Neural crest cell (in vitro differentiated cells): ENCODE results near the gene CAMK2D. TPM values are rescaled to one million over a fixed set of nuclear protein-coding genes. Genes with fewer than 3 reads are reported as not detected.
A peak's percentile ranks its signal among the peaks of the same experiment; 100 is the strongest.

ENCODE experiments used
- DNase-seq: peaks from one replicate; pipeline ENCODE4 v3.0.0; 2021; ENCODE audit warnings: low read depth, mixed read lengths, low spot score
- H3K27ac Mint-ChIP-seq: one replicate; pipeline ENCODE4 v1.8.0; 2021; ENCODE audit warnings: mild to moderate bottlenecking, mixed read lengths; ENCODE audit not compliant: unreplicated experiment
- H3K27me3 Mint-ChIP-seq: 2 replicates; pipeline ENCODE4 v1.8.0; 2021; ENCODE audit warnings: low read depth, mild to moderate bottlenecking, mixed read lengths
- H3K36me3 Mint-ChIP-seq: 2 replicates; pipeline ENCODE4 v1.8.0; 2021; ENCODE audit warnings: low read depth, mild to moderate bottlenecking, mixed read lengths
- H3K4me1 Mint-ChIP-seq: 2 replicates; pipeline ENCODE4 v1.8.0; 2021; ENCODE audit warnings: mixed read lengths
- H3K4me3 Mint-ChIP-seq: one replicate; pipeline ENCODE4 v1.8.0; 2021; ENCODE audit warnings: mild to moderate bottlenecking, mixed read lengths
- H3K9me3 Mint-ChIP-seq: 2 replicates; pipeline ENCODE4 v1.8.0; 2021; ENCODE audit warnings: mixed read lengths
- total RNA-seq: library from RNA; stranded (reverse); gene quantifications from 2 replicates; pipeline ENCODE4 v1.2.1, GENCODE V29; 2021
- TF ChIP-seq, protein P1 (sequence below): fragments of 200-600 bp; sonication (generic); conservative IDR thresholded peaks from 2 replicates; pipeline ENCODE4 v1.5.0; 2021; ENCODE audit warnings: antibody characterized with exemption, mild to moderate bottlenecking

The CAMK2D gene
- total RNA-seq, 1 donor from 2014 or later, result 33.7 TPM

DNA sequence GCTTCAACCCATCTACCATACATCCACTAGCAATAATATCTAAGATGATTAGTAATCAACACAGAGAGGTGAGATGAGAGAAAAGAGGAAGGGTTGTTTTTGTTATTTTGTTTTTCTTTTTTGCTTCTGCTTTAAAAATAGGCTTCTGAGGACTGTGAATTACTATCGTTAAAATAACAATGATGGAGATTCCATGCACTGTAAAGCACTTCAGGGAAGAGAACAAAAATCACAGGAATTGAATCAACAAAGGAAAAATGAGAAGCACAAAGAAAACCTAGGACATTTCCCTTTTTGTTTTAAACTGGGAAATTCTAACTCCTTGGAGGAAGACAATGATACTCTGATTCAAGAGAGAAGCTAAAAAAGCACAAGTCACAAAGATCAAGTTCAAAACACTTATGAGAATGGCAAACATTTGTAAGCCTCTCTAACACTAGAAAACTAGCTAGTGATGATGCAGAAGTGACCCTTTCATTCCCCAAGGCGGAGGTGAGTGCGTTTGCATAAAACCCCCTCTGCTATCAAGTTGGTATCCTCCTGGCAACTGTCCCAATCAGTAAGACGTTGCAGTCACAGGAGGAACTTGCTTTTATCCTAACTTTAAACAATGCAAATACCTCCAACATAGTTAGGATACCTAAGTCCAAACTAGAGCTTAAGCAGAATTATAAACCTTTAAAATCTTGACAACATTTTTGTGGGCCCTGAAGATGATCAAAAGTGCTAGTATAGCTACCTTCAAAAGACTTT lies 308.5 kb downstream of the CAMK2D start:
- DNase-seq, result no peak
- peak overlapping the region; percentile 89 for H3K27ac Mint-ChIP-seq
- no peaks in the 10 kb centered on the region for H3K9me3 Mint-ChIP-seq
- H3K36me3 Mint-ChIP-seq, result peaks cover 10% of the 10 kb centered on the region
- H3K4me3 Mint-ChIP-seq, result peak overlapping the region; percentile 62
- no peaks in the 10 kb centered on the region for H3K27me3 Mint-ChIP-seq
- TF ChIP-seq, protein P1, sequence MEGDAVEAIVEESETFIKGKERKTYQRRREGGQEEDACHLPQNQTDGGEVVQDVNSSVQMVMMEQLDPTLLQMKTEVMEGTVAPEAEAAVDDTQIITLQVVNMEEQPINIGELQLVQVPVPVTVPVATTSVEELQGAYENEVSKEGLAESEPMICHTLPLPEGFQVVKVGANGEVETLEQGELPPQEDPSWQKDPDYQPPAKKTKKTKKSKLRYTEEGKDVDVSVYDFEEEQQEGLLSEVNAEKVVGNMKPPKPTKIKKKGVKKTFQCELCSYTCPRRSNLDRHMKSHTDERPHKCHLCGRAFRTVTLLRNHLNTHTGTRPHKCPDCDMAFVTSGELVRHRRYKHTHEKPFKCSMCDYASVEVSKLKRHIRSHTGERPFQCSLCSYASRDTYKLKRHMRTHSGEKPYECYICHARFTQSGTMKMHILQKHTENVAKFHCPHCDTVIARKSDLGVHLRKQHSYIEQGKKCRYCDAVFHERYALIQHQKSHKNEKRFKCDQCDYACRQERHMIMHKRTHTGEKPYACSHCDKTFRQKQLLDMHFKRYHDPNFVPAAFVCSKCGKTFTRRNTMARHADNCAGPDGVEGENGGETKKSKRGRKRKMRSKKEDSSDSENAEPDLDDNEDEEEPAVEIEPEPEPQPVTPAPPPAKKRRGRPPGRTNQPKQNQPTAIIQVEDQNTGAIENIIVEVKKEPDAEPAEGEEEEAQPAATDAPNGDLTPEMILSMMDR, result no peak
- H3K4me1 Mint-ChIP-seq, result peaks cover 26% of the 10 kb centered on the region

DNA sequence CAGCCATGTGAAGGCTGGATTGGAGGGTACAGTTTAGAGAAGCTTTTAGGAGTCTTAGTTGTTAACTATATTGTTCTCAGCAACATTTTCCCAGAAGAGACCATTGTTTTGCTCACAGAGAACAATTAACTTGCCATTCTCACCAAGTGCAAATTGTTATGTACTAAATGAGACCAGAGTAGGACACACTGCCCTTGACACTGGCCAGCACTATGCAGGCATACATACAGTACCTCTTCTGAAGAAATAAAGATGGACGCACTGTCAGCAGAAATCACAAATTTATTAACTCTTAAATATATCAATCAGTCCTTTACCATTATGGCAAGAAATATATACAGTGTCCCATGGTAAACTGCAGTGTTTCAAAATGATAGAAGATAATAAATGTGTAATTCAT lies 309.4 kb downstream of the CAMK2D start:
- DNase-seq, result no peak
- no peak overlapping the region for H3K4me3 Mint-ChIP-seq
- no peaks in the 10 kb centered on the region for H3K9me3 Mint-ChIP-seq
- H3K4me1 Mint-ChIP-seq, result peaks cover 26% of the 10 kb centered on the region
- H3K36me3 Mint-ChIP-seq, result peaks cover 4% of the 10 kb centered on the region
- no peak overlapping the region for H3K27ac Mint-ChIP-seq
- TF ChIP-seq, protein P1, result no peak
- no peaks in the 10 kb centered on the region for H3K27me3 Mint-ChIP-seq

DNA sequence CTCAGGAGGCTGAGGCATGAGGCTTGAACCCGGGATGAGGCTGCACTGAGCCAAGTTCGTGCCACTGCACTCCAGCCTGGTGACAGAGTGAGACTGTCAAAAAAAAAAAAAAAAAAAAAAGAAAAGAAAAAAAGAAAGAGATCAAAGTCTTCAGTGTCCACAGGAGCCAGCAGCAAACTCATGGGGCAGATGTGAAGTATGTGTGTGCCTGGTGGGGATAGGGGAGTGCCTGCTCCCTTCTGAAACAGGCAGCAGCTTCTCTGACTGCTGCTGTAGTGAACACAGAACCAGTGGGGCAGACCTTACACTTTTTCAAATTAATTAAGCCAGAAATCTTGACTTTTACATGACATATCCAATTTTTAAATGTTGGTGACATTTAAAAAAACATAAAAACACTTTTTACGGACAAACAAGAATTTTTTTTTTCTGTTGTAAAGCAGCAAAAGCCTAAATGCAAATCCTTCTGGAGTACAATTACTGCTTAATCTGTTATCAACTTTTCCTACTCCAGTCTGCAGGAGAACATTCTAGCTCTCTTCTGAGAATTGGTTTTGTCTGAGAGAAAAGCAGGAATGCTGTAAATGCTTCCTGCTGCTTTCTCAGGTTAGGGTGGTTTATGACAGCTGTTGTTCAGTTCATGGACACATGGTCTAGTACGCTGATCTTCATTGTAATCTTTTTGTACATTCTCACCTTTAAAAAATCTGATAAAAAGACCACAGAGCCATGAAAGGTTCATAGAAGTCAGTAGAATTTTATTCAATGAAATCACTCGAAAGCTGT lies 311.1 kb downstream of the CAMK2D start:
- Mint-ChIP-seq H3K27me3 (no peaks in the 10 kb centered on the region), H3K36me3 (no peaks in the 10 kb centered on the region), H3K9me3 (no peaks in the 10 kb centered on the region), H3K4me3 (no peak overlapping the region), H3K4me1 (peaks cover 36% of the 10 kb centered on the region), H3K27ac (peak overlapping the region; percentile 41)
- no peak for DNase-seq
- TF ChIP-seq, protein P1, result no peak

DNA sequence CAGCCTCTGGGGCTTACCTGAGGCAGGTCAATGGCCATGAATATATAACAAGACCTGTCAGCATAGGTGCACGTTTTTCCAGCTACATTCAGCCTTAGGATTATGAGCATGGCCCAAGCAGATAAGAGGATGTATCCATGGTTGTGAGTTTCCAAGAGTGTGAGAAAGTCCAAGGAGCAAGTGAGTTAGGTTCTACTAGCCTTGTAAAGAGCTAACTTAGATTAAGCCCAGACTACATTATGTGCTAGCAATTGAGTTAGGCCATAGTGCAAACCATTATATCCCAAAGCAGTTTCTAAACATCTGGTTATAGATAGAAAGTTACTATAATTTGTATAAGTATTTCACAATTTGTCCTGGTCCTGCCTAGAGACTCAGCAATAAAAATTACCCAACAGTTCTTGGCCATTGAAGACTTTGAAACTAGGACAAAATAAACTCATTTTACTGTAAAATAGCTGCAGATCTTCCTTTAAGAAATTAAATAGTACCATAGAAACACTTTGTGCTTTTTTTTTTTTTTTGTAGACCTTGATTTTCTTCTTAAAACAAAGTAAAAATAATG lies 312.0 kb downstream of the CAMK2D start:
- no peaks in the 10 kb centered on the region for H3K36me3 Mint-ChIP-seq
- TF ChIP-seq, protein P1, result no peak
- H3K27me3 Mint-ChIP-seq, result no peaks in the 10 kb centered on the region
- DNase-seq, result no peak
- H3K4me3 Mint-ChIP-seq, result no peak overlapping the region
- no peak overlapping the region for H3K27ac Mint-ChIP-seq
- H3K4me1 Mint-ChIP-seq, result peaks cover 34% of the 10 kb centered on the region
- no peaks in the 10 kb centered on the region for H3K9me3 Mint-ChIP-seq

DNA sequence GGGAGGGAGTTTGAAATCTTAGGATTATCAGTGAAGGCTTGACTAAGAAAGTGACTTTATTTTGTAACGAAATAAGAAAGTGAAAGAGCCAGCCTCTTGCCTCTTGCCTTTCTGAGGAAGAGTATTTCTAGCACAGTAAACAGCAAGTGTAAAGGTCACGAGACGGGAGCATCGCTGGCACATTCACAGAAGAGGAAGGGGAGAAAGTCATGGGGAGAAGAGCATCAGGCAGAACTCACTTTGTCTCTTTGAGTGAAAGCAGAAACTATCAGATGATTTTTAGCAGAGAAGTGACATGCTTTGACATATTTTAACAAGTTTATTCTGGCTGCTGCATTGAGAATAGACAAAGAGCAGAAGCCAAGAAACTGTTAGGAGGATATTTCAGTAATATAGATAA lies 313.8 kb downstream of the CAMK2D start:
- no peak overlapping the region for H3K4me3 Mint-ChIP-seq

More for the DNA sequence above, 313.8 kb downstream of the CAMK2D start:
- no peaks in the 10 kb centered on the region for H3K36me3 Mint-ChIP-seq
- H3K9me3 Mint-ChIP-seq, result no peaks in the 10 kb centered on the region
- H3K27me3 Mint-ChIP-seq, result no peaks in the 10 kb centered on the region
- TF ChIP-seq, protein P1, result no peak
- H3K27ac Mint-ChIP-seq, result no peak overlapping the region
- peaks cover 24% of the 10 kb centered on the region for H3K4me1 Mint-ChIP-seq
- DNase-seq, result no peak
